ENCODE data around the gene MFSD2B. TPM values are rescaled to one million over a fixed set of nuclear protein-coding genes. Genes with fewer than 3 reads are reported as not detected.

Gene MFSD2B, protein sequence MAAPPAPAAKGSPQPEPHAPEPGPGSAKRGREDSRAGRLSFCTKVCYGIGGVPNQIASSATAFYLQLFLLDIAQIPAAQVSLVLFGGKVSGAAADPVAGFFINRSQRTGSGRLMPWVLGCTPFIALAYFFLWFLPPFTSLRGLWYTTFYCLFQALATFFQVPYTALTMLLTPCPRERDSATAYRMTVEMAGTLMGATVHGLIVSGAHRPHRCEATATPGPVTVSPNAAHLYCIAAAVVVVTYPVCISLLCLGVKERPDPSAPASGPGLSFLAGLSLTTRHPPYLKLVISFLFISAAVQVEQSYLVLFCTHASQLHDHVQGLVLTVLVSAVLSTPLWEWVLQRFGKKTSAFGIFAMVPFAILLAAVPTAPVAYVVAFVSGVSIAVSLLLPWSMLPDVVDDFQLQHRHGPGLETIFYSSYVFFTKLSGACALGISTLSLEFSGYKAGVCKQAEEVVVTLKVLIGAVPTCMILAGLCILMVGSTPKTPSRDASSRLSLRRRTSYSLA
- not detected for total RNA-seq

DNA sequence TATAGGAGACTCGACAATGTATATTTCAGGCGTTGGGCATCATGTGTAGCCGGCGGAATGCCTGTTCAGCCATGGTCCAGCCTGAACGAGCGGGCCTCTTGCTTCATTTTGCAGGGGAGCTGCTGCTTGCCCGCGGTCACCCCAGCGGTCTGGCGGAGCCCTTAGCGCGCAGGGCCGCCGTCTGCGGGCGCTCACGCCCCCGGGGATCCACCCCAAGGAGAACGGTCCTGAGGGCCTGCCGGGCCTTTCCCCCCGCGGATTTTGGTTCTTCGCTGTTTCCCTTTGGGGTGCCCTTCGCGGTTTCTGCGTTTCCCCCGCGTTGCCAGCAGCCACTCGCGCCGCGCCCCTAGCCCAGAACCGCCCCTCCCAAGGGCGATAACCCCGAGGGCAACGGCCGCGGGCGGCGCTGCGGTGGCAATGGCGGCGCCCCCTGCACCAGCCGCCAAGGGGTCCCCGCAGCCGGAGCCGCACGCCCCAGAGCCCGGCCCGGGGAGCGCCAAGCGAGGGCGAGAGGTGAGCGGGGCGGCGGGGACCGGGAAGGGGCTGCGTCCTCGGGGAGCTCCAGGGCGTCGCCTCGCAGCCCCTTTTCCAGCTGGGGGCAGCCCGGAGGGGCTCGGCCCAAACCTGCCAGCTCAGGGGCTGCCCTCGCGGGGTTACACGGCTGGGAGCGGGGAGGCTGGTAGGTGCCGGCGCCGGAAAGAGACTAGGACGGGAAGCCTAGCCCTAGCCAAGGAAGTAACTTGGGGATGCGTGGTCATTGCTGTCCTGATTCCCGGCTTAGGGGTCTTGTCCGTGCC, at the start of gene MFSD2B:
TSS of gene MFSD2B (plus strand) at position 406 of the 797 bp plus-strand sequence. CDS start at position 418, 12 bp downstream.
- Histone ChIP-seq H3K4me1 (peaks cover 23% of the 10 kb centered on the region), H3K27ac (no peak within 1 kb of the TSS), H3K36me3 (no peaks in the 10 kb centered on the region), H3K4me3 (peak within 1 kb of the TSS; percentile 39 to 40), H3K9me3 (no peaks in the 10 kb centered on the region), H3K27me3 (no peaks in the 10 kb centered on the region)
- DNase-seq (ENCODE audit: extremely low spot score in 2 of 2): no peak
- TF ChIP-seq, protein P1, sequence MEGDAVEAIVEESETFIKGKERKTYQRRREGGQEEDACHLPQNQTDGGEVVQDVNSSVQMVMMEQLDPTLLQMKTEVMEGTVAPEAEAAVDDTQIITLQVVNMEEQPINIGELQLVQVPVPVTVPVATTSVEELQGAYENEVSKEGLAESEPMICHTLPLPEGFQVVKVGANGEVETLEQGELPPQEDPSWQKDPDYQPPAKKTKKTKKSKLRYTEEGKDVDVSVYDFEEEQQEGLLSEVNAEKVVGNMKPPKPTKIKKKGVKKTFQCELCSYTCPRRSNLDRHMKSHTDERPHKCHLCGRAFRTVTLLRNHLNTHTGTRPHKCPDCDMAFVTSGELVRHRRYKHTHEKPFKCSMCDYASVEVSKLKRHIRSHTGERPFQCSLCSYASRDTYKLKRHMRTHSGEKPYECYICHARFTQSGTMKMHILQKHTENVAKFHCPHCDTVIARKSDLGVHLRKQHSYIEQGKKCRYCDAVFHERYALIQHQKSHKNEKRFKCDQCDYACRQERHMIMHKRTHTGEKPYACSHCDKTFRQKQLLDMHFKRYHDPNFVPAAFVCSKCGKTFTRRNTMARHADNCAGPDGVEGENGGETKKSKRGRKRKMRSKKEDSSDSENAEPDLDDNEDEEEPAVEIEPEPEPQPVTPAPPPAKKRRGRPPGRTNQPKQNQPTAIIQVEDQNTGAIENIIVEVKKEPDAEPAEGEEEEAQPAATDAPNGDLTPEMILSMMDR (IDR thresholded peaks at IDR 0.05): no peak
- no peak for TF ChIP-seq POLR2A (IDR thresholded peaks at IDR 0.05)
- no peak for TF ChIP-seq POLR2AphosphoS5 (IDR thresholded peaks at IDR 0.05; ENCODE audit: insufficient read depth in 1 of 2, low read depth in 1 of 2)
- intact Hi-C loops (cut with DNase I): no loop called here

DNA sequence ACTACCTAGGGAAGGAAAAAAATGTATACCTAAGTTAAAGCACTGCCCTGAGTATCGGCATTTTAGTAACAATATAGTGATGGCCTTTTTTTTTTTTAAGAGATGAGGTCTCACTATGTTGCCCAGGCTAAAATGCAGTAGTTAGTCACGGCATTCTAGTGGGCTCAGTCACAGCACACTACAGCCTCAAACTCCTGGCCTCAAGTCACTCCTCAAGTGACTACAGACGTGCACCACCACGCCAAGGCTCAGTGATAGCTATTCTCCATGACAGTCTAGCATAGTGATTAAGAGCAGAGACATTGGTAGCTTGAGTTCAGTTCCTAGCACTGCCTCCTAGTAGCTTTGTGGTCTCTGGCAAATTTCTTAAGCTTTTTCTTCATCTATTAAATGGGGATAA, 42.0 kb upstream of the MFSD2B start:
- H3K27ac ChIP-seq: no peak overlapping the region
- H3K4me3 ChIP-seq: no peak overlapping the region
- no peaks in the 10 kb centered on the region for H3K27me3 ChIP-seq
- H3K9me3 ChIP-seq: no peaks in the 10 kb centered on the region
- no peak for TF ChIP-seq POLR2AphosphoS5 (IDR thresholded peaks at IDR 0.05; ENCODE audit: insufficient read depth in 1 of 2, low read depth in 1 of 2)
- no peak for TF ChIP-seq POLR2A (IDR thresholded peaks at IDR 0.05)
- TF ChIP-seq, protein P1 (IDR thresholded peaks at IDR 0.05): no peak
- intact Hi-C loops (cut with DNase I): no loop called here
- no peaks in the 10 kb centered on the region for H3K4me1 ChIP-seq
- peaks cover 0 to 31% of the 10 kb centered on the region in 2 donors for H3K36me3 ChIP-seq
- DNase-seq (ENCODE audit: extremely low spot score in 2 of 2): no peak

DNA sequence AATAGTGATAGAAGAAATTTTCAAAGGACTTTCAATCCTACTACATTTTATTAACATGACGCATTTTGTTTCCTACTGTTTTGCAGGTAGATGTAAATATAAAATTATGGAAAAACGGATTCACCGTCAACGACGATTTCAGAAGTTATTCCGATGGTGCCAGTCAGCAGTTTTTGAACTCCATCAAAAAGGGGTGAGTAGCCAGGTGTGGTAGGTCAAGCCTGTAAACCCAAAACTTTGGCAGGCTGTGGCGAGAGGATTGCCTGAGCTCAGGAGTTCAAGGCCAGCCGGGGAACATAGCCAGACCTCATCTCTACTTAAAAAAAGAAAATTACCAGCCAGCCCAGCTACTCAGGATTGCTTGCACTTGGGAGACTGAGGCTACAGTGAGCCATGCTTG, 33.0 kb upstream of the MFSD2B start:
- H3K27ac ChIP-seq: no peak overlapping the region
- TF ChIP-seq POLR2AphosphoS5 (IDR thresholded peaks at IDR 0.05; ENCODE audit: insufficient read depth in 1 of 2, low read depth in 1 of 2): no peak
- TF ChIP-seq, protein P1 (IDR thresholded peaks at IDR 0.05): no peak
- TF ChIP-seq POLR2A (IDR thresholded peaks at IDR 0.05): no peak
- peaks cover 0 to 29% of the 10 kb centered on the region in 2 donors for H3K36me3 ChIP-seq

DNA sequence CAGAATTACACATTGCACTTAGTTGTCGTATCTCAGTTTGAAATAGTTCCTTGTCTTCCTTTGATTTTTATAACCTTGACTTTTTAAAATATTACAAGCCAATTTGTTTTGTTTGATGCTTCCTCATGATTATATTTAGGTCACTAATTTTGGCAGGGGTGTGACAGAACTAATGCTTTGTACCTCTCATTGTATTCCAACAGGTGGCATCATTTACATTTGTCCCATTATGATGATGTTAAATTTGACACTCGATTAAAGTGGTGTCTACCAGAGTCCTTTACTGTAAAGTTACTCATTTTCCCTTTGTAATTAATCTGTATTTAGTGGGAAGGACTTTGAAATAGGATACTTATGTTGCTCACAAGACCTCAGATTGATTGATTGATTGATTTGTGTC, 21.5 kb upstream of the MFSD2B start:
- Histone ChIP-seq H3K4me1 (no peaks in the 10 kb centered on the region), H3K27me3 (no peaks in the 10 kb centered on the region), H3K9me3 (no peaks in the 10 kb centered on the region), H3K4me3 (no peak overlapping the region), H3K27ac (no peak overlapping the region), H3K36me3 (peaks cover 0 to 15% of the 10 kb centered on the region in 2 donors)
- intact Hi-C loops (cut with DNase I): loop anchor here (10.0 kb wide), 1 partner anchor 1736 kb away; no protein-coding TSS in a partner anchor
- TF ChIP-seq POLR2AphosphoS5 (IDR thresholded peaks at IDR 0.05; ENCODE audit: insufficient read depth in 1 of 2, low read depth in 1 of 2) (no peak), POLR2A (IDR thresholded peaks at IDR 0.05) (no peak)
- TF ChIP-seq, protein P1 (IDR thresholded peaks at IDR 0.05): no peak
- no peak for DNase-seq (ENCODE audit: extremely low spot score in 2 of 2)

More for the DNA sequence above, 33.0 kb upstream of the MFSD2B start:
- Histone ChIP-seq H3K4me1 (no peaks in the 10 kb centered on the region), H3K9me3 (no peaks in the 10 kb centered on the region), H3K27me3 (no peaks in the 10 kb centered on the region), H3K4me3 (no peak overlapping the region)
- intact Hi-C loops (cut with DNase I): no loop called here
- no peak for DNase-seq (ENCODE audit: extremely low spot score in 2 of 2)
